ENCODE measurements around the gene LOXL3.

LOXL3 gene

GRCh38 chr2:74569686-74570085, 15.9 kb upstream of the LOXL3 start:
- H3K9ac ChIP-seq = no peak overlapping the region
- H3K36me3 ChIP-seq (ENCODE audit: control insufficient read depth, insufficient read depth, low read length) = no peaks in the 10 kb centered on the region
- no peak overlapping the region for H3K4me3 ChIP-seq (ENCODE audit: low read depth, low read length)
- no peaks in the 10 kb centered on the region for H3K4me1 ChIP-seq
- no peaks in the 10 kb centered on the region for H3K9me3 ChIP-seq (ENCODE audit: control insufficient read depth, low read length)
- H2AFZ ChIP-seq = no peak overlapping the region
- no peaks in the 10 kb centered on the region for H3K79me2 ChIP-seq
- no peak overlapping the region for H3K27ac ChIP-seq
- TF ChIP-seq CTCF (IDR thresholded peaks at IDR 0.05) = no peak
- no peaks in the 10 kb centered on the region for H3K27me3 ChIP-seq (ENCODE audit: control insufficient read depth, insufficient read depth, low read length)
- H3K4me2 ChIP-seq (ENCODE audit: low read length) = no peak overlapping the region

GRCh38 chr2:74567881-74568280, 14.1 kb upstream of the LOXL3 start:
- H3K36me3 ChIP-seq (ENCODE audit: control insufficient read depth, insufficient read depth, low read length) = no peaks in the 10 kb centered on the region
- H3K4me3 ChIP-seq (ENCODE audit: low read depth, low read length) = no peak overlapping the region
- H3K27ac ChIP-seq = no peak overlapping the region
- no peak overlapping the region for H3K9ac ChIP-seq
- no peak for TF ChIP-seq CTCF (IDR thresholded peaks at IDR 0.05)
- H3K9me3 ChIP-seq (ENCODE audit: control insufficient read depth, low read length) = no peaks in the 10 kb centered on the region
- no peaks in the 10 kb centered on the region for H3K4me1 ChIP-seq
- H2AFZ ChIP-seq = no peak overlapping the region
- H3K4me2 ChIP-seq (ENCODE audit: low read length) = no peak overlapping the region
- no peaks in the 10 kb centered on the region for H3K79me2 ChIP-seq
- H3K27me3 ChIP-seq (ENCODE audit: control insufficient read depth, insufficient read depth, low read length) = no peaks in the 10 kb centered on the region

DNA sequence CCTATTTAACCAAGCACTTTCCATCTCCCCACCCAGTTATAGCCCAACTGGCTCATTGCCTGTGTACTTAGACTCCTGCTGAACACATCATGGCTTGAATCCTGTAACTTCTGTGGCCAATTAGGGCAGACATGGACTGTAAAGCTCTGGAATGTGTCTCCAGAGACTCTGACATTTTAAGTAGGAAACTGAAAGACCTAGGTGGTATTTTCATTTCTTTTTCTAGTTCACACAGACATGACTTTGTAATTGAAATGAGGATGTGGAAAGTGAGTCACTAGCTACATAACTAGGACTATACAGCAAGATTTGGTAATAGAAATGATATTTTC, 13.0 kb upstream of the LOXL3 start:
- Histone ChIP-seq H3K9ac (no peak overlapping the region), H3K27me3 (ENCODE audit: control insufficient read depth, insufficient read depth, low read length) (no peaks in the 10 kb centered on the region), H3K36me3 (ENCODE audit: control insufficient read depth, insufficient read depth, low read length) (no peaks in the 10 kb centered on the region), H3K4me3 (ENCODE audit: low read depth, low read length) (no peak overlapping the region), H3K27ac (no peak overlapping the region), H2AFZ (no peak overlapping the region), H3K9me3 (ENCODE audit: control insufficient read depth, low read length) (no peaks in the 10 kb centered on the region), H3K79me2 (no peaks in the 10 kb centered on the region), H3K4me2 (ENCODE audit: low read length) (no peak overlapping the region), H3K4me1 (no peaks in the 10 kb centered on the region)
- no peak for TF ChIP-seq CTCF (IDR thresholded peaks at IDR 0.05)

- H3K4me1 ChIP-seq = no peaks in the 10 kb centered on the region
- H2AFZ ChIP-seq = no peak overlapping the region
- no peak overlapping the region for H3K9ac ChIP-seq
- no peak overlapping the region for H3K4me2 ChIP-seq (ENCODE audit: low read length)
- no peak for TF ChIP-seq CTCF (IDR thresholded peaks at IDR 0.05)
- H3K9me3 ChIP-seq (ENCODE audit: control insufficient read depth, low read length) = no peaks in the 10 kb centered on the region
- H3K79me2 ChIP-seq = no peaks in the 10 kb centered on the region
- no peaks in the 10 kb centered on the region for H3K36me3 ChIP-seq (ENCODE audit: control insufficient read depth, insufficient read depth, low read length)
- H3K4me3 ChIP-seq (ENCODE audit: low read depth, low read length) = no peak overlapping the region
- H3K27ac ChIP-seq = no peak overlapping the region
- no peaks in the 10 kb centered on the region for H3K27me3 ChIP-seq (ENCODE audit: control insufficient read depth, insufficient read depth, low read length)
These were observed 12.5 kb upstream of the LOXL3 start for GRCh38 chr2:74566076-74566753.

GRCh38 chr2:74564222-74564621, 10.5 kb upstream of the LOXL3 start:
- no peaks in the 10 kb centered on the region for H3K27me3 ChIP-seq (ENCODE audit: control insufficient read depth, insufficient read depth, low read length)
- H2AFZ ChIP-seq = no peak overlapping the region
- H3K4me3 ChIP-seq (ENCODE audit: low read depth, low read length) = no peak overlapping the region
- H3K79me2 ChIP-seq = no peaks in the 10 kb centered on the region
- H3K27ac ChIP-seq = no peak overlapping the region
- TF ChIP-seq CTCF (IDR thresholded peaks at IDR 0.05) = no peak
- no peak overlapping the region for H3K9ac ChIP-seq
- no peaks in the 10 kb centered on the region for H3K9me3 ChIP-seq (ENCODE audit: control insufficient read depth, low read length)
- H3K4me1 ChIP-seq = no peaks in the 10 kb centered on the region
- H3K36me3 ChIP-seq (ENCODE audit: control insufficient read depth, insufficient read depth, low read length) = no peaks in the 10 kb centered on the region
- no peak overlapping the region for H3K4me2 ChIP-seq (ENCODE audit: low read length)

Measured in parathyroid adenoma (tissue), 2 donors.